ENCODE measurements around the gene RASD1.

- TF ChIP-seq EZH2 (IDR thresholded peaks at IDR 0.05; ENCODE audit: low read depth) = no peak
- TF ChIP-seq CTCF (conservative IDR thresholded peaks at IDR 0.05) = no peak
Observed at GRCh38 chr17:17472333-17472920, 23.8 kb downstream of the RASD1 start.

Data from PC-9 (cell line).